Loucy (cell line): Measurements from ENCODE around the gene LRRC1.

Source experiments
- H2AFZ ChIP-seq: fragments of 200-600 bp; sonication (generic); 2 replicates; pipeline ENCODE4 v1.6.0; 2016; ENCODE audit warnings: antibody characterized with exemption, mild to moderate bottlenecking, low read length, moderate library complexity
- H3F3A ChIP-seq: fragments of 200-600 bp; 2 replicates; pipeline ENCODE4 v1.6.0; 2016; ENCODE audit warnings: antibody characterized with exemption, low read depth, mild to moderate bottlenecking
- H3K27me3 ChIP-seq: fragments of 200-600 bp; sonication (generic); 2 replicates; pipeline ENCODE4 v1.6.1; 2014; ENCODE audit warnings: low read length, mild to moderate bottlenecking; ENCODE audit not compliant: insufficient read depth, poor library complexity, severe bottlenecking
- H3K36me3 ChIP-seq: fragments of 200-600 bp; sonication (generic); 2 replicates; pipeline ENCODE4 v1.6.1; 2016; ENCODE audit warnings: low read length; ENCODE audit not compliant: insufficient read depth
- H3K4me1 ChIP-seq: fragments of 200-600 bp; sonication (generic); 2 replicates; pipeline ENCODE4 v1.5.1; 2014; ENCODE audit warnings: low read length, mild to moderate bottlenecking; ENCODE audit not compliant: insufficient read depth, poor library complexity, severe bottlenecking
- H3K4me2 ChIP-seq: fragments of 200-600 bp; sonication (generic); 2 replicates; pipeline ENCODE4 v1.6.0; 2014; ENCODE audit warnings: antibody characterized with exemption, low read length, low read depth, mild to moderate bottlenecking; ENCODE audit not compliant: poor library complexity, severe bottlenecking
- H3K4me3 ChIP-seq: fragments of 200-600 bp; sonication (generic); 2 replicates; pipeline ENCODE4 v1.5.1; 2014; ENCODE audit warnings: low read length, mild to moderate bottlenecking, mixed read lengths; ENCODE audit not compliant: poor library complexity, severe bottlenecking
- H3K79me2 ChIP-seq: fragments of 200-600 bp; sonication (generic); 2 replicates; pipeline ENCODE4 v1.6.1; 2014; ENCODE audit warnings: low read length; ENCODE audit not compliant: insufficient read depth
- H3K9ac ChIP-seq: fragments of 200-600 bp; sonication (generic); 2 replicates; pipeline ENCODE4 v1.6.0; 2014; ENCODE audit warnings: mild to moderate bottlenecking, low read depth, low read length, moderate library complexity; ENCODE audit not compliant: poor library complexity, severe bottlenecking
- H3K9me2 ChIP-seq: fragments of 200-600 bp; sonication (generic); replicated peaks from 2 replicates; pipeline ENCODE4 v1.6.1; 2016; ENCODE audit warnings: low read depth, low read length, mixed read lengths
- H3K9me3 ChIP-seq: fragments of 200-600 bp; sonication (generic); 2 replicates; pipeline ENCODE4 v1.6.1; 2014; ENCODE audit warnings: mild to moderate bottlenecking, antibody characterized with exemption, low read length, low read depth; ENCODE audit not compliant: insufficient read depth
- H4K20me1 ChIP-seq: fragments of 200-600 bp; sonication (generic); 2 replicates; pipeline ENCODE4 v1.6.0; 2014; ENCODE audit warnings: antibody characterized with exemption, low read length, mild to moderate bottlenecking; ENCODE audit not compliant: insufficient read depth, poor library complexity, severe bottlenecking
- EZH2phosphoT487 ChIP-seq: fragments of 200-600 bp; IDR thresholded peaks from 2 replicates; pipeline ENCODE4 v1.6.1; 2018; ENCODE audit warnings: antibody characterized with exemption, mild to moderate bottlenecking, moderate library complexity, borderline replicate concordance
- TF ChIP-seq, protein P1 (sequence below): fragments of 200-600 bp; sonication (generic); conservative IDR thresholded peaks from 2 replicates; pipeline ENCODE4 v1.5.1; 2014; ENCODE audit warnings: mild to moderate bottlenecking, antibody characterized with exemption, low read length

The LRRC1 gene

DNA sequence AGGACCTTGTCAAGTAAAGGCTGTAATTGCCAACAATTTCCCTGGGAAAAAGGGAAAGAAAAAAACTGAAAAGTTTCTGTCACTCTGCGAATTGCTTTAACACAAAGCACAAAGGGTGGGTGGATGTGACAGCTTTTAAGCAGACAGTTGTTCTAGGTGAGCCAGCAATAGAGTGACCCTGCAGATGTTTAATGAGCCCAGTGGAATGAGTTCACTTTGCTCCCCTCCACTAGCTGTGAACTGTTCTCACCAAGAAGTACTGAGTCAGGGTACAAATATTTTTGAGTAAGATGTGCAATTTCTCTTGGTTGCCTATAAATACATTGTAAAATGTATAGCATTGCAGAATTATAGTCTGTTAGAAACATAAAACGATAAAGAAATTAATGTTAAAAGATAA lies 26.2 kb upstream of the LRRC1 start:
- H4K20me1 ChIP-seq: no peaks in the 10 kb centered on the region
- no peak overlapping the region for H2AFZ ChIP-seq
- H3K9me3 ChIP-seq: no peaks in the 10 kb centered on the region
- H3K4me2 ChIP-seq: no peak overlapping the region
- no peaks in the 10 kb centered on the region for H3K79me2 ChIP-seq
- H3K27me3 ChIP-seq: no peaks in the 10 kb centered on the region
- no peaks in the 10 kb centered on the region for H3F3A ChIP-seq
- H3K9ac ChIP-seq: no peak overlapping the region
- TF ChIP-seq, protein P1, sequence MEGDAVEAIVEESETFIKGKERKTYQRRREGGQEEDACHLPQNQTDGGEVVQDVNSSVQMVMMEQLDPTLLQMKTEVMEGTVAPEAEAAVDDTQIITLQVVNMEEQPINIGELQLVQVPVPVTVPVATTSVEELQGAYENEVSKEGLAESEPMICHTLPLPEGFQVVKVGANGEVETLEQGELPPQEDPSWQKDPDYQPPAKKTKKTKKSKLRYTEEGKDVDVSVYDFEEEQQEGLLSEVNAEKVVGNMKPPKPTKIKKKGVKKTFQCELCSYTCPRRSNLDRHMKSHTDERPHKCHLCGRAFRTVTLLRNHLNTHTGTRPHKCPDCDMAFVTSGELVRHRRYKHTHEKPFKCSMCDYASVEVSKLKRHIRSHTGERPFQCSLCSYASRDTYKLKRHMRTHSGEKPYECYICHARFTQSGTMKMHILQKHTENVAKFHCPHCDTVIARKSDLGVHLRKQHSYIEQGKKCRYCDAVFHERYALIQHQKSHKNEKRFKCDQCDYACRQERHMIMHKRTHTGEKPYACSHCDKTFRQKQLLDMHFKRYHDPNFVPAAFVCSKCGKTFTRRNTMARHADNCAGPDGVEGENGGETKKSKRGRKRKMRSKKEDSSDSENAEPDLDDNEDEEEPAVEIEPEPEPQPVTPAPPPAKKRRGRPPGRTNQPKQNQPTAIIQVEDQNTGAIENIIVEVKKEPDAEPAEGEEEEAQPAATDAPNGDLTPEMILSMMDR: no peak
- TF ChIP-seq EZH2phosphoT487: no peak
- H3K4me1 ChIP-seq: no peaks in the 10 kb centered on the region
- no peaks in the 10 kb centered on the region for H3K9me2 ChIP-seq
- H3K36me3 ChIP-seq: no peaks in the 10 kb centered on the region
- H3K4me3 ChIP-seq: no peak overlapping the region

DNA sequence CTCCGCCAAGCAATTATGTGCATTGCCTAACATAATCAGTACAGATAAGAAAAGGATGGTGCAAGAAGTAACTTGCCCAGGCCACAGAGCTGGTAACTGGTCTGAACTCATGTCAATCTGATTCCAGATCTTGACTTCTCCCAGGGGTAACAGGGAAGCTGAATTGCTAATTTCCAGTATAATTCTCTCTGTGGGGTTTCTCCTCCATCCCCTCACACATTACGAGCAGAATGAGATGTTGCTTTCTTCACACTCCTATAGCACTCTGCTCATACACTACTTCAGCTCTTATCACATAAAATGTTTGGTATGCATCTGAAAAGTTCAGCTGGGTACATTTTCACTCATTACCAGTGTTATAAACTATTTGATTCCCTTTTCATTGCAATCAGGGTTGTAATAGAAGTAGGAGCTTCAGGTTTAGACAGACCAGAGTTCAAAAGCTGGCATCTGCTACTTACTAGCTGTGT lies 24.0 kb upstream of the LRRC1 start:
- no peaks in the 10 kb centered on the region for H3K79me2 ChIP-seq

DNA sequence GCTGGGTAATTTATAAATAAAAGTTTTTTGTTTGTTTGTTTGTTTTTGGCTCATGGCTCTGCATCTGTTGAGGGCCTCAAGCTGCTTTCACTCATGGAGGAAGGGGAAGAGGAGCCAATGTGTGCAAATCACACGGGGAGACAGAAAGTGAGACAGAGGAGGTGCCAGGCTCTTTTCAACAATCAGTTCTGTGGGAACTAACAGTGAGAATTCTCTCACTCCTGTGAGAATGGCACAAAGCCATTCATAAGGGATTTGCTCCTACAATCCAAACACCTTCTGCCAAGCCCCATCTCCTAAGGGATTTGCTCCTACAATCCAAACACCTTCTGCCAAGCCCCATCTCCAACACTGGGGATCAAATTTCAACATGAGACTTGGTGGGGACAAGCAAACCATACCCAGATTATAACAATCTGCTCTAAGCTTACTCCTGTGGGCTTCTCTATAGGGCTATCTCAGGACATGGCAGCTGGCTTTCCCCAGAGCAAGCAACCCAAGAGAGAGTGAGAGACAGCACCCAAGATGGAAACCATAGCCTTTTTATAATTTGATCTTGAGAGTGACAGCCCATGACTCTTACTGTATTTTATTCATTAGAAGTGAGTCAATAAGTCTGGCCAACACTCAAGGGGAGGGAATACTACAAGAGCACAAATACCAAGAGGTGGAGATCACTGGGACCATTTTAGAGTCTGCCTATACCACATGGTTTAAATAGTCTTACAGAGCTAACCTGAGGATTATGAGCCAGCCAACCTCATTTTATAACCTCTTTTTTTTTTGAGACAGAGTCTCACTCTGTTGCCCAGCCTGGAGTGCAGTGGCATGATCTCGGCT lies 22.8 kb upstream of the LRRC1 start:
- Histone ChIP-seq H3K4me3 (no peak overlapping the region), H3K4me2 (no peak overlapping the region), H3K9me3 (no peaks in the 10 kb centered on the region), H3K9ac (no peak overlapping the region), H2AFZ (no peak overlapping the region), H3K4me1 (no peaks in the 10 kb centered on the region), H4K20me1 (no peaks in the 10 kb centered on the region), H3K79me2 (no peaks in the 10 kb centered on the region), H3K9me2 (no peaks in the 10 kb centered on the region), H3K27me3 (no peaks in the 10 kb centered on the region), H3F3A (no peaks in the 10 kb centered on the region), H3K36me3 (no peaks in the 10 kb centered on the region)
- TF ChIP-seq, protein P1: no peak
- no peak for TF ChIP-seq EZH2phosphoT487

More for the DNA sequence above, 24.0 kb upstream of the LRRC1 start:
- H3K9me3 ChIP-seq: no peaks in the 10 kb centered on the region
- no peaks in the 10 kb centered on the region for H3F3A ChIP-seq
- TF ChIP-seq EZH2phosphoT487: no peak
- TF ChIP-seq, protein P1: no peak
- no peaks in the 10 kb centered on the region for H4K20me1 ChIP-seq
- no peak overlapping the region for H3K9ac ChIP-seq
- H3K36me3 ChIP-seq: no peaks in the 10 kb centered on the region
- H3K9me2 ChIP-seq: no peaks in the 10 kb centered on the region
- no peaks in the 10 kb centered on the region for H3K27me3 ChIP-seq
- no peak overlapping the region for H2AFZ ChIP-seq
- no peaks in the 10 kb centered on the region for H3K4me1 ChIP-seq
- no peak overlapping the region for H3K4me3 ChIP-seq
- H3K4me2 ChIP-seq: no peak overlapping the region
